ENCODE results near the gene TEX38. TPM values are rescaled to one million over a fixed set of nuclear protein-coding genes. Genes with fewer than 3 reads are reported as not detected.

TEX38 gene
- total and polyA plus RNA-seq, 4 donors: not detected

DNA sequence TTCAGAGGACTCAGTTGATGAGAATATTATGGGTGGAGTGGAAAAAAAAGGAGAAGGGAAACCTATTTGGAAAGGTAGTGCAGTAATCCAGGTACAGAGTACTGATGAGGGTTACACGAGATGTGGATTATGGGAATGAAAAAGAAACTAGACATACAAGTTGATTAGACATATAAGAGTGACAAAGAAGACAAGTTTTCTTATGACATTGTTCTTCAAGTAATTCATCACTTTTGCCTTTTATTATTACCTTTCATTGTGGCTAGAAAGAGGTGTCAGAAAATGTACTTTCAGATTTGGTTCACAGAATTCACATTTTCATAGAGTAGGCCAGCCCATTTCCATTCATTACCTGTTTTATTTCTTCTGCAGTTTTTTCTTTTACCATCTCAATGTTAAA, 13.9 kb upstream of the TEX38 start:
- peaks cover 0 to 41% (median 32%) of the 10 kb centered on the region in 4 donors for H3K36me3 ChIP-seq (ENCODE audit: control insufficient read depth in 4 of 4, insufficient read depth in 3 of 4, low read depth in 1 of 4, low read length in 3 of 4)
- H3K27me3 ChIP-seq (ENCODE audit: control insufficient read depth in 4 of 4, insufficient read depth in 4 of 4, low read length in 3 of 4): no peaks in the 10 kb centered on the region
- WGBS: 96% methylated on average over 1 of the region's 1 CpG
- DNase-seq (ENCODE audit: low spot score): no peak
- no peak overlapping the region for H3K9ac ChIP-seq (ENCODE audit: low read depth in 1 of 2, low read length in 2 of 2)
- no peak overlapping the region for H3K4me3 ChIP-seq (ENCODE audit: low read depth in 1 of 3, low read length in 3 of 3)
- no peaks in the 10 kb centered on the region for H3K4me1 ChIP-seq (ENCODE audit: control insufficient read depth in 4 of 4, insufficient read depth in 4 of 4, low read length in 3 of 4)
- no peaks in the 10 kb centered on the region for H3K9me3 ChIP-seq (ENCODE audit: control insufficient read depth in 4 of 4, low read length in 3 of 4)
- no peak for TF ChIP-seq RXRA (IDR thresholded peaks at IDR 0.05)
- TF ChIP-seq, protein P1, sequence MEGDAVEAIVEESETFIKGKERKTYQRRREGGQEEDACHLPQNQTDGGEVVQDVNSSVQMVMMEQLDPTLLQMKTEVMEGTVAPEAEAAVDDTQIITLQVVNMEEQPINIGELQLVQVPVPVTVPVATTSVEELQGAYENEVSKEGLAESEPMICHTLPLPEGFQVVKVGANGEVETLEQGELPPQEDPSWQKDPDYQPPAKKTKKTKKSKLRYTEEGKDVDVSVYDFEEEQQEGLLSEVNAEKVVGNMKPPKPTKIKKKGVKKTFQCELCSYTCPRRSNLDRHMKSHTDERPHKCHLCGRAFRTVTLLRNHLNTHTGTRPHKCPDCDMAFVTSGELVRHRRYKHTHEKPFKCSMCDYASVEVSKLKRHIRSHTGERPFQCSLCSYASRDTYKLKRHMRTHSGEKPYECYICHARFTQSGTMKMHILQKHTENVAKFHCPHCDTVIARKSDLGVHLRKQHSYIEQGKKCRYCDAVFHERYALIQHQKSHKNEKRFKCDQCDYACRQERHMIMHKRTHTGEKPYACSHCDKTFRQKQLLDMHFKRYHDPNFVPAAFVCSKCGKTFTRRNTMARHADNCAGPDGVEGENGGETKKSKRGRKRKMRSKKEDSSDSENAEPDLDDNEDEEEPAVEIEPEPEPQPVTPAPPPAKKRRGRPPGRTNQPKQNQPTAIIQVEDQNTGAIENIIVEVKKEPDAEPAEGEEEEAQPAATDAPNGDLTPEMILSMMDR (IDR thresholded peaks at IDR 0.05; ENCODE audit: low read depth, low read length, missing input control): no peak
- TF ChIP-seq YY1 (IDR thresholded peaks at IDR 0.05): no peak
- TF ChIP-seq, protein P2, sequence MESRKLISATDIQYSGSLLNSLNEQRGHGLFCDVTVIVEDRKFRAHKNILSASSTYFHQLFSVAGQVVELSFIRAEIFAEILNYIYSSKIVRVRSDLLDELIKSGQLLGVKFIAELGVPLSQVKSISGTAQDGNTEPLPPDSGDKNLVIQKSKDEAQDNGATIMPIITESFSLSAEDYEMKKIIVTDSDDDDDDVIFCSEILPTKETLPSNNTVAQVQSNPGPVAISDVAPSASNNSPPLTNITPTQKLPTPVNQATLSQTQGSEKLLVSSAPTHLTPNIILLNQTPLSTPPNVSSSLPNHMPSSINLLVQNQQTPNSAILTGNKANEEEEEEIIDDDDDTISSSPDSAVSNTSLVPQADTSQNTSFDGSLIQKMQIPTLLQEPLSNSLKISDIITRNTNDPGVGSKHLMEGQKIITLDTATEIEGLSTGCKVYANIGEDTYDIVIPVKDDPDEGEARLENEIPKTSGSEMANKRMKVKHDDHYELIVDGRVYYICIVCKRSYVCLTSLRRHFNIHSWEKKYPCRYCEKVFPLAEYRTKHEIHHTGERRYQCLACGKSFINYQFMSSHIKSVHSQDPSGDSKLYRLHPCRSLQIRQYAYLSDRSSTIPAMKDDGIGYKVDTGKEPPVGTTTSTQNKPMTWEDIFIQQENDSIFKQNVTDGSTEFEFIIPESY (IDR thresholded peaks at IDR 0.05): no peak
- TF ChIP-seq HNF4A (conservative IDR thresholded peaks at IDR 0.05): no peak
- TF ChIP-seq RAD21 (IDR thresholded peaks at IDR 0.05): no peak
- no peak for TF ChIP-seq GABPA (IDR thresholded peaks at IDR 0.05 in 1 of 2, conservative IDR thresholded peaks at IDR 0.05 in 1 of 2)
- no peak for TF ChIP-seq REST (IDR thresholded peaks at IDR 0.05)
- no peak overlapping the region for H3K27ac ChIP-seq (ENCODE audit: low read depth in 1 of 2, low read length in 2 of 2)

GRCh38 chr1:46659307-46659870, 12.3 kb upstream of the TEX38 start:
- H3K4me1 ChIP-seq (ENCODE audit: control insufficient read depth in 4 of 4, insufficient read depth in 4 of 4, low read length in 3 of 4): no peaks in the 10 kb centered on the region
- 85% methylated on average over 2 of the region's 2 CpGs for WGBS
- no peak overlapping the region for H3K9ac ChIP-seq (ENCODE audit: low read depth in 1 of 2, low read length in 2 of 2)
- no peak overlapping the region for H3K4me3 ChIP-seq (ENCODE audit: low read depth in 1 of 3, low read length in 3 of 3)
- no peak for TF ChIP-seq NR2F2 (IDR thresholded peaks at IDR 0.05)
- TF ChIP-seq SP1 (IDR thresholded peaks at IDR 0.05): no peak
- TF ChIP-seq REST (IDR thresholded peaks at IDR 0.05): no peak
- no peak for TF ChIP-seq RXRA (IDR thresholded peaks at IDR 0.05)
- no peak for TF ChIP-seq JUND (IDR thresholded peaks at IDR 0.05)
- TF ChIP-seq, protein P3, sequence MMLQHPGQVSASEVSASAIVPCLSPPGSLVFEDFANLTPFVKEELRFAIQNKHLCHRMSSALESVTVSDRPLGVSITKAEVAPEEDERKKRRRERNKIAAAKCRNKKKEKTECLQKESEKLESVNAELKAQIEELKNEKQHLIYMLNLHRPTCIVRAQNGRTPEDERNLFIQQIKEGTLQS (IDR thresholded peaks at IDR 0.05): no peak
- TF ChIP-seq HNF4A (conservative IDR thresholded peaks at IDR 0.05): no peak
- TF ChIP-seq FOXA1 (IDR thresholded peaks at IDR 0.05): no peak
- no peak for TF ChIP-seq HNF4G (IDR thresholded peaks at IDR 0.05)
- TF ChIP-seq, protein P1 (IDR thresholded peaks at IDR 0.05; ENCODE audit: low read depth, low read length, missing input control): no peak
- no peak for TF ChIP-seq YY1 (IDR thresholded peaks at IDR 0.05)
- TF ChIP-seq RAD21 (IDR thresholded peaks at IDR 0.05): no peak
- TF ChIP-seq MAX (IDR thresholded peaks at IDR 0.05): no peak
- TF ChIP-seq TAF1 (conservative IDR thresholded peaks at IDR 0.05): no peak
- no peak for TF ChIP-seq EGR1 (IDR thresholded peaks at IDR 0.05; ENCODE audit: low read depth in 2 of 2)
- H3K27ac ChIP-seq (ENCODE audit: low read depth in 1 of 2, low read length in 2 of 2): no peak overlapping the region
- no peaks in the 10 kb centered on the region for H3K27me3 ChIP-seq (ENCODE audit: control insufficient read depth in 4 of 4, insufficient read depth in 4 of 4, low read length in 3 of 4)
- no peak for DNase-seq (ENCODE audit: low spot score)
- no peaks in the 10 kb centered on the region for H3K9me3 ChIP-seq (ENCODE audit: control insufficient read depth in 4 of 4, low read length in 3 of 4)
- H3K36me3 ChIP-seq (ENCODE audit: control insufficient read depth in 4 of 4, insufficient read depth in 3 of 4, low read depth in 1 of 4, low read length in 3 of 4): peaks cover 2 to 36% (median 28%) of the 10 kb centered on the region in 4 donors
